ENCODE measurements around the gene ATP10B.

ATP10B gene

DNA sequence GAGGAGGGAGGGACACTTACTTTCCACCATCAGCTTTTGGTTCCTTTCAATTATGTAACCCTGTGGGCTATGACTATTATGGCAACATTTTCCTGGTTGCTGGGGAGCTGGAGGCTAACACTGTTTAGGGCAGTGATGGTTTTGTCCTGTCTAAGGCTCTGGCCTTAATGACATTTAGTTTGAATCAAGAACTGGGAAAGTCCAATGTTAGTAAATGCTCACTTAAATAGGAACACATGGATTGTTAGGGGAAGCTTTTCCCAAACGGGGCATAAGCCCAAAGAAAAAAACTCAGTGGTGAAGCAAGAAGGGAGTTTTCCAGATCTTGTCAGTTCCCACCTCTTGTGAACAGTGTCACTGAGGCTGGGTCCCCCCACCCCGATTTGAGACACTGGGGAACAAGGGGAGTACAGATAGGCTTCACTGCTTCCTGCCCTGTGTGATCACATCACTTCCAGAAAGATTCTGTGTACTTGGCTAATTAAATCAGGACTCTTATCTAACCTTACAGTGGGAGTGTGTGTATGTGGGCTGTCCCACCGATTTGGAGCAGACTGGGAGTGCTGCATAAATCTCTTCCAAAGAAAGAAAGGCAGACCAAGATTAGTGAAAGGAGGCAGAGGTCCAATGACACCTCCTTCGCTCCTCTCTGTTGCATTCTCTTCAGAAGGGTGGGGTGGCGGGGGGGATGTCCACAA, 223.9 kb downstream of the ATP10B start:
- no peak for DNase-seq

DNA sequence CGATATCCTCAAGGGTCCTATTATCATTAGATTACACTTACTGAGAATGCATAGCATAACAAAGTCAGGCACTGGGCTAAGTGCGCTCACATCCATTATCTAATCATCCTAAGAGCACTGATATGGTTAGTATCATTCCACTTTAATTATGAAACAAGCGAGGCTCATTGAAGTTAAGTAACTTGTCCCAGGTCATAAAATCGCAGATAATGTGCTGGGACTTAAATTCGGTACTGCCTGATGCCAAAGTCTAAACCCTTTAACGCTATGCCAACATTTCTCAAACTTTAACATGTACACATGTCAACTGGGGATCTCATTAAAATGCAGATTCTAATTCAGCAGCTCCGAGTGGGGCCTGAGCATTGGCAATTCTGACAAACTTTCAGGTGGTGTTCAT, 225.7 kb downstream of the ATP10B start:
- no peak for DNase-seq

DNA sequence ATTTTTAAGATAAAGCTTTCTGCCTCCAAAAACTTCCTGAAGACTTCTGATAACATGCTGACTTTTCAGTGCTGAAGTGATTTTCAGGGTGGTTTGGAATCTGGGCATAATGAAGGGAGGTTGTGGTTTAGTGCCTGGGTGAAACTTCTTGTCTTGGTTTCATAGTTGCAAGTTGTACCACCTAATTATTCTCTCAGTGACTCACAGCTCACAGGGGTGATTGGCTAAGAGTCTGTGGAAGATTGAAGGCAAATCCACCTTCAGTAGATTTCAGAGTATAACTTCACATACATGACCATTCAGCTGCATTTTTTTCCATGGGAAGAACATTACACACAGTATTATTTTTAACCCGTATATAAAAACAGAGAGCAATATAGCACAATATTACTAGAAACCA, 230.5 kb downstream of the ATP10B start:
- no peak for DNase-seq

DNA sequence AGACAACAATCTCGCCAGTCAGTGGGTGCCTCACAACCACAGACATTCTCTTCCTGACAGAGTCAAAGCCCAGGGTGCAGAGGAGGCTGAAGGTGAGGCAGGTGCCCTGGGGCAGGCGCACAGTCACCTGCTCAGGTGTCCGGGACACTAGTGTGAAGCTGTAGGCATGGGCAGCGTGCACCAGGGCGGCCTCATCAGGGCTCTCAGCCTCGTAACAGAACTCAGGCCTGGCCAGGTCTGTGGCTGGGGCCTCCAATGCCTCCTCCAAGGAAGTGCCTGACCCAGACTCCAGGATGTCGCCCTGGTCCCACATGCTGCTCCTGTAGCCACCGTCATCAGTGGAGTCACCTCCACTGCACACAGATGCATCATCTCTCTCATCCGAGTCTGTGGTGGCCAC, 231.6 kb downstream of the ATP10B start:
- no peak for DNase-seq

DNA sequence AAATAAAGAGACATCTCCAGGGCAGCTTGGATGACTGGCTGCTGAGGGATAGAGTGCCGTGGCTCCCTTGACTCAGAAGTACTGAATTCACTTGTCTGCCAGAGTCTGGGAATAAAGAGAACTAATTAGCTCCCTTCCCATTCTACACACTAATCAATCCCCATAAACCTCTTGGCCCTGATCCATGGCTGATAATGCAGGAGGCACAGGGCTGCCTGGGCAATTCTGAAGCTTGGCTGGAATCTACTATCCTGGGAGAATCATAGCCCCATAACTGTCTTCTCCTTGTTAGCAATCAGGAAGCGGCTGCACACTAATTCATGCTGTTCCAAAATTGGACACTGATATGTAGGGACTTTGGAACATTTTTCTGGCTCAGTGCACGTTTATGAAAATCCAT, 232.6 kb downstream of the ATP10B start:
- DNase-seq = no peak

DNA sequence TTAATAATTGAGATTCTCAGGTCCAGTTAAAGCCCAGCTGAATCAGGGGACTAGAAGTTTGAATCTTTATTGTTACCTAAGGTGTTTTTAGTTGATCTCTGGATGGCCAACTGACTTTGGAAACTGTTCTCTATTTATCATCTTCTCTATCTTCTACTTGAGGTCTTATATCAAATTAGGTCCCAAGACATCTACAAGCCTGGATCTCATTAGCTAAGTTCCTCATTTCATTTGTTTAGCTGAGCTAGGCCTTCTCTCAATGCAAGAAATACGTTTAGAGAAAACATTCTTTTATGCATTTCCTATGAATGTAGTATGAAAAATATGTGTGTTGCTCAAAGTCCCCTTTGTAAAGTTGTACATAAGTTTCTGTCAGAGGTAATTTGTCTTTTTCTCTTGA, 233.7 kb downstream of the ATP10B start:
- no peak for DNase-seq

DNA sequence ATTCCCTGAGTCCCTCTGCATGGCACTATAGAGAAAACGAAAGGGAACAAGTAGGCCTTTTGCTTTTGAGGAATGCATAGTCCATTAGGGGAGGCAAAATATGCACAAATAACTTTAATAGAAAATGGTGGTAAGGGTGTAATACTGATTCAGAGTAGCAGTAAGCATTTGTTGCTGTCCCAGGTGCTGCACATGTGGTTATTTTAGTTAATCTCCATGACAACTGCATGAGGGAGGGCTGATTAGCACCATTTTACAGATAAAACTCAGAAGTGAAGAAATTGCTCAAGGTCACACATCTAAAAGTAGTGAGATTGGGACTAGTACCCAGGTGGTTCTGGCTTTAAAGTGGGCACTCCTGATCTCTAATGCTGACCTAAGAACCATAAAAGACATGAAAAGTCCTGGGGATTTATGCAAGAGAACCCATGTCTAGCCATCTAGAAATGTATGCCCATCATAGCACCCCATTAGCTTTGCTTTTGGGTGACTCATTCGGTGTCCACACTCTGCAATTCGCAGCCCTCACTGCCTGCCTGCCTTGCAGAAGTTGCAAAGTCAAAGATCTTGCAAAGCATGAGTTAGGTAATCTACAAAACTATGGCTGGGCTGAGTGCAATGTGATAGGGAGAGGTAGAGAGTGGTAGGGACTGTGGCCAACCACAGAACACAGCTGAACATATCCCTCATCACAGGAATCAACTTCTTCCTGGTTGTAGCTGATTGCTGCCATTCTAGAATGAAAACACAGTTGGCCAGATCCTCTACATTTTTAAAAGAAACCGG, 235.1 kb downstream of the ATP10B start:
- no peak for DNase-seq

DNA sequence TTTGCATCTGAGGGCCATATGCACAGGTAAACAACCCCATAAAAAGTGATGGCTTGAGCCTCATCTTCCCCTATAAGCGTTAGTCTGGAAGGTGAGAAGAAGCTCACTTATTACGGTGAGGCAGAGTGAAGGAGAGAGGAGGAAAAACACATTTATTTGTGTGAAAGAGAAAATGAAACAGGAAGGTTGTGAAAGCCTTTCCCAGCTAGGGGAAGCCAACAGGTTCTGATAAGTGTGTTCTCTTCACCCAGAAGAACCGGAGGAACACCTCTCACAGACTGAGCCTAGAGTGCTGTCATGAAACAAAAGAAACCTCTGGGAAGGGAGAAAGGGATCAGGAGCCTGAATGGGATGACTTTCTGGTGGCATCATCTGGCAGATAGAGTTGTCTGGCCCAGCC, 237.9 kb downstream of the ATP10B start:
- DNase-seq = no peak

DNA sequence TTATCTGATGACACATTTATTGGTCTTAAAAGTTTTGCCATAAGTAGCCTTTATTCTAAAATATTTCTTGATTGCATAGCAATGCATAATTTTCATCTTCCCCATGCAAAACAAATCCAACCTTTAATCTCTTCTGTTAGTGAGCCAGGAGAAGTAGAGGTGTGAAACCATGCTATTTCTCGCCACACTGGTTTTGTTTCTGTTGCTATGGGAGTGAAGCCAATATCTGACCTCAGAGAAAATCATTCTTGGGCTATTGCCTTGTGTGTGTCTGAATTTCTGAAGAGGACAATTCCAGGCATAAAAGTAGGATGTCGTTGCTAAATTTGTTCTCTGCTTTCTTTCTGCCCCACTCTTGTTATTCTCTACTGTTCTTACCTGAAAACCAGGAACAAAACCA, 246.7 kb downstream of the ATP10B start:
- DNase-seq = no peak

DNA sequence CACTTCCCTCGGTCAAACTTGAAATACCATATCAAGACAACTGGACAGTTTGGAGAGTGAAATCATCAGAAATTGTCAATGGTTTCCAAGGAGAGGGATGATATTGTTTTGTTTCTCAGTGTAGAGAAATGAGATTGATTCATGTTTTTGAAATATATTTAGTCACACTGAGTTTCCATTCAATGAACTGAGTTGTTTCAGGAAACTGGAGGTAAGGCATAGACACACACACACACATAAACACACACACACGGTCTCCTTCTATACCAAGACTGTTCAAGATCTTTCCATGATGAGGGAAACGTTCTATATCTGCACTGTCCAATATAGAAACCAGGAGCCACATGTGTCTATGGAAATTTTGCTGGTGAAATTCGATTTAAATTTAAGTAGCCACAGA, 247.5 kb downstream of the ATP10B start:
- no peak for DNase-seq

DNA sequence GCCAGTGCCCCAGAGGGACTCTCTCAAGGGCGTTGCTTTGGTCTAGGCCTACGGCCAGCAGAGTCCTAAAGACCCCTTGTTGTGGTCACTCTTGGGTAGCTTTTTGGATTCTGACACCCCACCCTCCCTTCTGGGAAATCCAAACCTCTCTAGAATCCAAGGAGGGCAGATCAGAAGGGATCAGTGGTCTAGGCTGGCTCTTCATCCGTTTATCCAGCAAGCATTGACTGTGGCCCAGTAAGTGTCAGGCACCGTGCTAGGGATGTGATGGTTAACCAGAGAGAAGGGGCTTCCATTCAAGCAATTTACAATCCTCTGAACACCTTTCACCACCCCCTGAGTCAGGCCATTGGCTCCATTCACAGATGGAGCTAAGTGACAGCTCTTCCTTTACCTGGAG, 249.3 kb downstream of the ATP10B start:
- DNase-seq = no peak

DNA sequence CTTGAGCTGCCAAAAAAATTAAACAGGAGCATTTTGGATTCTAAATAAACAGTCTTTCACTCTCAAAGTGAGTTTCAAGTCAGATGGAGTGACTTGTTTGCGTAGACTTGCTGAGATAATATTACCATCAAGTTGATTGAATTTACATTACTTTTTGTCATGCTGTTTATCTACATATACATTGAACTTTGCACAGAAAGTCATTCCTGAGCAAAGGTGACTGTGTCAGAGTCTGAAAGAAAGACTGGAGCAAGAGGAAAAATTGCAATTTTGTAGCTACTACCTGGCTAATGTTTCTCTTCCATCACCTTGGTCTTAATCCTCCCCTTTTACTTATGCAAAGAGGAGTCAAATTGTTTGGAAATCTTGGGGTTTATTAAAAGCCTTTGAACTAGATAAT, 251.0 kb downstream of the ATP10B start:
- no peak for DNase-seq

DNA sequence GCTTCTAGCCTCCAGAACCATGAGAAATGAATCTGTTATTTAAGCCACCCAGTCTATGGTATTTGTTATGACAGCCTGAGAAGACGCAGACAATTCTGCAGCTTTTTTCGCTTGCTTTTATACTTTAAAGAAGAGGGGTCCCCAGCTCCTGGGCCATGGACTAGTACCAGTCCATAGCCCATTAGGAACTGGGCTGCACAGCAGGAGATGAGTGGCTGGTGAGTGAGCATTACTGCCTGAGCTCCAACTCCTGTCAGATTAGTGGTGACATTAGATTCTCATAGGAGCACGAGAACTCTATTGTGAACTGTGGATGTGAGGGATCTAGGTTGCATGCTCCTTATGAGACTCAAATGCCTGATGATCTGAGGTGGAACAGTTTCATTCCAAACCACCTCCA, 278.7 kb downstream of the ATP10B start:
- DNase-seq = no peak

DNA sequence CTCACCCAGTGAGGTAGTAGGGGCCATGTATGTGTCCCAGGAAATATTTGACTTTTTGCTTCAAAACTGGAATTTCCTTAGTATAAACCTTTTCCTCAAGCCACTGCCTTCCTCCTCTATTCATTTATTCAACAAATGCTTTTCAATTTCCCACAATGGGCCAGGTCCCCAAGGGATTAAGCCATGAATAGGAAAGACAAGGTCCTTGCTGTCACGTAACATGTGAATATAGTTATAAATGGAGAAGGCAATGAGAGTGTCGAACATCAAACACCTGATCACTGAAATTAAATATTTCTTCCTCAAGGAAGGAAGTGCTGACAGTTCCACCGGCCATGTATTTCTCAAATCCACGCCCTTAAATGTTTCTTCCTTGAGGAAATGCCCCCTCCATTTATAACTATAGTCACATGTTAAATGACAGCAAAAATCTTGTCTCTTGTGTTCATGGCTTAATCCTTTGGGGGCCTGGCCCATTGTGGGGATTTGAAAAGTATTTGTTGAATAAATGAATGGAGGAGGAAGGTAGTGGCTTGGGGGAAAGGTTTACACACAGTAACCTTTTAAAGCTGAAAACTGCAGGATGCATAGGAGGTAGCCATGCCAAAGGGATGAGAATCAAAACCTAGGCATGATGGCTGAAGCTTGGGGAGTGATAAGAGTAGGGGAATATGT, 284.8 kb downstream of the ATP10B start:
- DNase-seq = no peak

DNA sequence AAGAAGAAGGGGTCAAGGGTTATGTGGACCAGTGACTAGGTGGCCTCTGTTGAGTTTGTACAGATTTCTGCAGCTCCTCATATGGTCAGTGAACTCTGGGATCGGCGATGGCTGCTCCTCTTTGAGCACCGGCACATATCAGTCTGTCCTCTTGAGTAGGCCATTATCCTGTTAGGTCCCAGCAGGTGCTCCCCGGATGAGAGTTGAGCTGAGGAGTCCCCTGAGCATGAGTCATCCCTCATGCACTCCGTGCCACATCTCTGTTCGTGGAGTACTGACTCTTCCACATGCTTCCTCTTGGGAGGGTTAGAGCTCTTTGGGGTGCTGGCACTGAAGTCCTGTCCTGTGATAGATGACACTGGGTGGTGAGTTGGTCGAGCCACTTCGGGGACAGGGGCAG, 286.6 kb downstream of the ATP10B start:
- DNase-seq = no peak

DNA sequence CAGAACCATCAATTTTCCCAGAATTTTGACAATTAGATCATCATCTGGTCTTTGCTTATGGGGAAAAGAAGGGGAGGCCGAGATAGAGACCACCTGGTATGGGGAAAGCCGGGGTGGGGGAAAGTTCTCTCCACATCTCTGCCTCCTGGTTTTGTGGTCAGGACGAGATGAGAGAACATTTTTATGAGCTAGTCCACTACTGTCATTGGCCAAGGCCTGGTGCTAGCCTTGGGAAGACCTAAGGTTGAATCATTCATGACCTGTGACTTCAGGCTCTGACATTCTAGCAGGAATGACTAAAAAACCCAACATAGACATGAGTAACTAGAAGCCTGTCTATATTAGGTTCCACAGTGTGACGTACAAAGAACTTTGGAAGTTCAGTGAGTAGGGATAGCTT, 295.2 kb downstream of the ATP10B start:
- DNase-seq = no peak

DNA sequence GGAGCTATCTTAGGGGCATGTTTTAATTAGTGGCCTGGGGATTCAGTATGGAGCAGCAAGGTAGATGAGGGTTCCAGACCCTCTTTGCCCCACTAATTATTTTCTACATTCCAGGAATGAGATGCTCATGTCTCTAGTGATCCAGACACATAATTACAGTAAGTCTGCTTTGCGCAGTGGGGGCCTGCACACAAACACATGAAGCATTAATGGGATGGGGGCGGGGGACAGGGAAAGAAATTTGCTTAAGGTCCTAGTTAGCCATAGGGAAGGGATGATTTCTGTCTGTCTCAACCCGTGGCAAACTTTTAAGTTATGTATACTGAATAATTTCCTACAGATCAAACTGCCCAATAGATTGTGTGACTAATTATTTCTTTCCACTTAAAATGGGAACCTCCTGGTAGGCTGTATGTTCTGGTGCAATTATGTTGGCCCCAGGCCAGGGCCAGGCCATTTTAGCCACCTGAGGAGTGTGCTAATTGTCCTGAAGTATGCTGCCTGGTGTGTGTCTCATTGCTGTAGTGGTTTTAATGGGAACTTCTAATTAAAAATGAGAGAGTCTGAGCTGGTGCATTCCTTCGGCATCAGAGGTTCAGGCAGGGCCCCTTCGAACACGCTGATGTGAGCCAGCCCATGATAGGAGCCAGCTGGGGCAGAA, 295.9 kb downstream of the ATP10B start:
- no peak for DNase-seq

DNA sequence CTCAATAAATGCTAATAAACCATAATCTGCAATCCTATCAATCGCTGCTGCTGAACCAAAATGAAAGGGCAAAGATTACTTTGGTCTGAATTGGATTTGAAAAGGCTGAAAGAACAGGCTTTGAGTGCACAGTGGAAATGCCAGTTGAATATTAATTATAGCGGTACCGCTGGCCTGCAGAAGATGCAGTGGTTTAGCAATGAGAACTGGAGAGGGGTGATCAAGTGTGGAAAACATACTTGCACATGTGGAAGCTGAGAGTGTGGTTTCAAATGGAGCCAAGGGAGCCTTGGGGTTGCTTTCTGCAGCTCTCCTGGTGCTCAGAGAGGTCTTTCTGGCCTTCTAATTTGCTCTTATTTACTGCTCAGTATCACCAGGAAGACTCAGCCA, 296.4 kb downstream of the ATP10B start:
- DNase-seq = no peak

DNA sequence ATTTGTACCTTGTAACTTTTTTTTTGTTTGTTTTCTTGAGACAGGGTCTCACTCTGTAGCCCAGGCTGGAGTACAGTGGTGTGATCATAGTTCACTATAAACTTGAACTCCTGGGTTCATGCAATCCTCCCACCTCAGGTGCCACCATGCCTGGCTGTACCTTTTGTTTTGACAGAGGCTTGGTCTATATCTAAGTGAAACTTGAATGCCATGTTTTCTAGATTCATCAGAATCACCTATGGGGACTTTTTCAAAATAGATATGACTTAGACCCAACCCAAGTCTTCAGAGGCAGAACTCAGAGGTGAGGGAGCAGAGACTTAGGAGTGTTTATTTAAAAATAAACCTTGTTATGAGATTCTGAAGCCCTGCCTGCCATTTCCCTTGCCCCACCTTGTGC, 301.9 kb downstream of the ATP10B start:
- no peak for DNase-seq

DNA sequence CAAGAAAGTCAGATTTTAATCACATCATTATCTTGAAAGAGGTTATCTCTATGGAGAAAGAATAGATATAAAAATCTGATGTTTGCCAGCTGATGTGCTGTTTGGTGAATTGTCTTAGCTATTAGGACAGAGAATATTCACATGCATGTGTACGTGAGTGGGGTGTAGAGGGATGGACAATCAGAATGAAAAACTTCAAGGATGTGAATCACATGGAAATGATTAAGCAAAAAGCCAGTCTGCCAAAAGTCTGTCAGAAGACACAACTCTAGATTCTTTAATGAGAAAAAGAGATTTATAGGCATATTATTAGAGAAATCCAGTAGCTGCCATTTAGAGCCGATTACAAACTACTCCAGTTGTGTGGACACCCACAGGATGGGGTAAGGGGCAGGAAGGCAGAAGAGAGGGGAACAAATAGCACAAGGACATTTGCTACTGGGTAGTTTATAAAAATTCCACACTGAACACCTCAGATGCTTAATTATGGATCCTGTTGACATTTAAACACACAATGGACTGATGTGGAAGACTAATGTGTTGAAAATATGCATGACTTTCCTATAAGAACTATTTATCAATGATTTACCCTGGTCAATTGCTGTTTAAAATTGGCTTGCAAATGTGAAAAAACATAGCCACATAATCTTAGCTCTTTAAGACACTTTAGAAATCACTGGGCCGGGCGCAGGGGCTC, 302.9 kb downstream of the ATP10B start:
- DNase-seq = no peak

DNA sequence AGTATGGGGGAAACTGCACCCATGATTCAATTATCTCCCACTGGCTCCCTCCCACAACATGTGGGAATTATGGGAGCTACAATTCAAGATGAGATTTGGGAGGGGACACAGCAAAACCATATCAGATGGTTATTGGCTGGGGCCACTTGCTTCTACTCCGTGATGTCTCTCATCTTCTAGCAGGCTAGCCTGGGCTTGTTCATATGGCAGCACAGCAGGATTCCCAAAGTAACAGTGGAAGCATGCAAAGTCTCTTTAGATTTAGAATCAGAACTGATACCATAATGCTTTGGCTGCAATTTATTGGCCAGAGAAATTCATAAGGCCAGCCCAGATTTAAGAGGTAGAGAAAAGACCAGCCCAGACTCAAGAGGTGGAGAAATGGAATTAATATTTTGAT, 304.1 kb downstream of the ATP10B start:
- DNase-seq = no peak

DNA sequence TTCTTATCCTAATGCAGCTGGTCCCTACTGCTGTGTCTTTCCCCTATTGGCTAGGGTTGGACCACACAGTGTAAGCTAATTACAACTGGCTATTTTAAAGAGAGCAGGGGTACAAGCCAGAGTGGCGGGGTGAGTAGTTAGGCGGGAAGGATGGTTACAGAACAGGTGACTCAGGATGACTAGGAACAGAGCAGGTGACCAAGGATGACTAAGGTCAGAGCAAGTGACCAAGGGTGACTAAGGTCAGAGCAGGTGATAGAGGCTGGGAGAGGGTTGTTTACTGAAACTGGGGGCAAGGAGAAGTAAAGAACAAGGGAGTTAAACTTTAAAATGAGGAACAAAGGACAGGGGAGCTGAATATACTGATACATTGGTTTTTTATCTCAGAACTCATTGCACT, 304.9 kb downstream of the ATP10B start:
- no peak for DNase-seq

DNA sequence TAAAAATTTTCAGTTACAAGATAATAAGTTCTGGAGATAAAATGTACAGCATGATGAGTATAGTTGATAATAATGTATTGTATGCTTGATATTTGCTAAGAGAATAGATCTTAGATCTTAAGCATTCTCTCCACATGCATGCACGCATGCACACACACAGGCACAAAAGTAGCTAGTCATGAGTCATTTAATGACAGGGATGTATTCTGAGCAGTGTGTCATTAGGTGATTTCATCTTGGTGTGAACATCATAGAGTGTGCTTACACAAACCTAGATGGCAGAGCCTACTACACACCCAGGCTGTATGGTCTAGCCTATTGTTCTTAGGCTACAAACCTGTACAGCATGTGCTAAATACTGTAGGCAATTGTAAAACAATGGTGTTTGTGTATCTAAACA, 306.2 kb downstream of the ATP10B start:
- DNase-seq = no peak

All from CD4-positive, alpha-beta T cell treated with Interferon alpha-2 for 1 hour (primary cell).